GM19452 (cell line): ENCODE results near the gene STARD9.
A peak's percentile ranks its signal among the peaks of the same experiment; 100 is the strongest.
"Not testable (repeated sequence)": the region's sequence is repeated elsewhere in the genome, so short reads cannot be mapped to it uniquely, and the experiment has no call there.

Experiments
- ATAC-seq: cut with Tn5 transposase; IDR thresholded peaks from one replicate; pipeline ENCODE4 v1.9.1; 2021; ENCODE audit not compliant: unreplicated experiment

The STARD9 gene

GRCh38 chr15:42584031-42584765, 8.8 kb downstream of the STARD9 start:
- ATAC-seq, result no peak

DNA sequence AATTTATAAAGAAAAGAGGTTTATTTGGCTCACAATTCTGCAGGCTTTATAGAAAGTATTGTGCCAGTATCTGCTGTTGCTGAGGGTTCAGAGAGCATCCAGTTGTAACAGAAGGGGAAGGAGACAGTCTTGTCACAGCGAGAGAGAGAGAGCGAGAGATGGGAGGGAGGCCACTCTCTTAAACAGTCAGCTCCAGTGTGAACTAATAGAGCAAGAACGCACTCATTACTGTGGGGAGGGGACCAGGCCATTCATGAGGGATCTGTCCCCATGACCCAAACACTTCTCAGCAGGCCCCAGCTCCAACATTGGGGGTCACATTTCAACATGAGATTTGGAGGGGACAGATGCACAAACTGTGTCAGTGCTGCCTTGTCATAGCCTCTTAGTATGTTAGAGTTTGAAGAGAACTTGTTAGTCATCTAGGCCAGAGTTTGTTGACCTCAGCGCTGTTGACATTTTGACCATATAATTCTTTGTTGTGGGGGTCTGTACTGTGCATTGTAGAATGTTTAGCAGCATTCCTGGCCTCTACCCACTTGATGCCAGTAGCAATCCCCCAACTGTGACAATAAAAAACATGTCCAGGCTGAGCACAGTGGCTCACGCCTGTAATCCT, 15.3 kb downstream of the STARD9 start:
- no peak for ATAC-seq

GRCh38 chr15:42591238-42591934, 16.0 kb downstream of the STARD9 start:
- ATAC-seq, result no peak

- no peak for ATAC-seq
Measured at GRCh38 chr15:42592716-42593115, 17.3 kb downstream of the STARD9 start.

DNA sequence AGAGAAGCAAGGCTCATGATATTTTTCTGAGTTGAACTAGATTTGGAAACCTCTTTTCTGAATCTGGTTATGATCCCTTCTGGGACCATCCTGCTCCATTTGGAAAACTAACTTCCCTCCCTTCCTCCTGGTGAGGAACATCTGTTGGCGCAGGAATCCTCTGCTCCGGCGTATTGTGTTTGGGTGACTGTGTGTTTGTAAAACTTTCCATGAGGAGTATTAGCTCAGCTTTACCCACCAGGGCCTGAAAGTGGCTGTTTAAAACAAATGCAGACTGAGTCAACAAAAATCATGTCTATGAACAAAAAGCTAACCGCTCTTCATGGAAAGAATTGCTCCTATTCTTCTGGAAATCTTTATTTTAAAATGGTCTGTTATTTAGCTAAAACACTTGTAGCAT, 17.7 kb downstream of the STARD9 start:
- ATAC-seq, result no peak

- no peak for ATAC-seq
Measured at GRCh38 chr15:42594095-42594494, 18.7 kb downstream of the STARD9 start.

- ATAC-seq, result no peak
Measured at GRCh38 chr15:42595626-42596240, 20.3 kb downstream of the STARD9 start.

DNA sequence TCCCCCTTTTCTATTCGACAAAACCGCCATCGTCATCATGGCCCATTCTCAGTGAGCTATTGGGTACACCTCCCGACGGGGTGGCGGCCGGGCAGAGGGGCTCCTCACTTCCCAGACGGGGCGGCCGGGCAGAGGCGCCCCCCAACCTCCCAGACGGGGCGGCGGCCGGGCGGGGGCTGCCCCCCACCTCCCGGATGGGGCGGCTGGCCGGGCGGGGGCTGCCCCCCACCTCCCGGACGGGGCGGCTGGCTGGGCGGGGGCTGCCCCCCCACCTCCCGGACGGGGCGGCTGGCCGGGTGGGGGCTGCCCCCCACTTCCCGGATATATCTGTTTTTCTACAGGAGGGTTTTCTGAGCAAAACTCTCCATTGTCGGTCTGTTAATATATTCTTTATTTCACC, 25.9 kb downstream of the STARD9 start:
- not testable (repeated sequence) for ATAC-seq

DNA sequence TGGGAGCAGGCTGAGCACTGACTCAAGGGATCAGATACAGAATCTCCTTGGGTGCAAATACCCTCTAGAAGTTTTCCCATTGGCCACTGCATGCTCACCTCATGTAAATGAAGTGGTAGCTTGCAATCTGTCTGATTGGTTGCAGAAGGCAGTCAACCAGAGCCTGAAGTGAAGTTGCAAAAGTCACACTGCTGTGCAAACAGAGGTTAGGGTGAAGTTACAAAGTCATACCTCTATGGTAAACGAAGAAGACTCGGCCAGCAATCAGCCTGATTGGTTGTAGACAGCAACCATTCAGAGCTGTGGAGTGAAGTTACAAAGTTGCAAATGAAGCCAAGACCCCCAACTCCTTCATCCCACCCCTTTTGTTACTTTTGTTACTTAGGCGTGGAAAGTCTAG, 27.1 kb downstream of the STARD9 start:
- ATAC-seq, result no peak

- ATAC-seq, result no peak
Measured at GRCh38 chr15:42603978-42604377, 28.6 kb downstream of the STARD9 start.

GRCh38 chr15:42604894-42605744, 29.7 kb downstream of the STARD9 start:
- no peak for ATAC-seq

- no peak for ATAC-seq
Measured at GRCh38 chr15:42605796-42606195, 30.4 kb downstream of the STARD9 start.

- peak; percentile 60 for ATAC-seq
Measured at GRCh38 chr15:42608110-42608531, 32.7 kb downstream of the STARD9 start.

DNA sequence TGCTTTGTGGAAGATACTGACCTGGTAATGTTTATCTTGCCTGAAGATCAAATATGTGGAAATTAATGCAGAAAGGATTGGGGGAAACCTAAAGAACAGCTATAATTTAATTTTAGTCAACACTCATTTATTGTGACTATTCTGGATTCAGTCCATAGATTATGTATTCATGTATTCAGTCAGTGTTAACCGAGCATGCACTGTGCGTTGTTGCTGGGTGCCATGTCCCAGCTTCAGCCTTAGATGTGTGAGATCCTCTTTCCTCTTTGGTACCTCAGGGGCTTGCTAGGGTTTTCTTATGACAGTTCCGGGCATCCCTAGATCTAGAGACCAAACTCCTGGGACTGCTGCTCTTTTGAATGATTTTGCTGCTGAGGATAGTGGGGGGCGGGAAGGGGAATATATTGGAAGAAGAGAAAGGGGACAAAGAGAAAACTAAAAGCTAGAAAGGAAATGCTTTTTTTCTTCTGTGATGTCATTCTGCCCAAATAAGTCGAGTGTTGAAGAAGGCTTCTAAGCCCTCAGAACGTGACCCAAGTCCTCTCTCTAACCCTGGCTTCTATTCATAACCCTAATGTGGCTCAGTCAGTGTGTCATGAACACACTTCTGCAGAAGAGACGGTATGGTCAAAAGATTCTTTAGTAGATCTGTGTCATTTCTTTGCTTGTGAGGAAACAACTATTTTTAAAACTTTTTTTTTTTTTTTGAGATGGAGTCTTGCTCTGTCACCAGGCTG, 33.5 kb downstream of the STARD9 start:
- no peak for ATAC-seq

DNA sequence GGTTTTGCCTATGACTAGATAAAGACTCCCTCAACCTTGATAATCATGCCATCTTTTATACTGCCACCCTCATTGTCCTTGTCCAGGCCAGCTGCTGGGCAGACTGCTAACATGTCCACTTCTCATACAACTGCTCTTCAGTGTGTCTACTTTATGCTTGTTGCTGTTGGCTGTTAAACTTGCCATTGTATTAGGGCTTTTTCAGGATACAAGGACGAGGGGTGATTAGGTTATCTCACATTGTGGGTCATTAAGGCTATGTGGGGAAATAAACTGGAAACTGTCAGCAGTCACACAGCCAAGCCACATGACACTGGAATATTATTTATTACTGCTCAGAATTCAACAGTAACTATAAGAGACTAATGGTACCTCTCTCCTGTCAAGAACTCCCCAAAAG, 36.1 kb downstream of the STARD9 start:
- ATAC-seq, result no peak

- no peak for ATAC-seq
Measured at GRCh38 chr15:42612367-42612912, 37.0 kb downstream of the STARD9 start.

GRCh38 chr15:42616107-42616506, 40.7 kb downstream of the STARD9 start:
- no peak for ATAC-seq

- ATAC-seq, result no peak
Measured at GRCh38 chr15:42619656-42620371, 44.4 kb downstream of the STARD9 start.

DNA sequence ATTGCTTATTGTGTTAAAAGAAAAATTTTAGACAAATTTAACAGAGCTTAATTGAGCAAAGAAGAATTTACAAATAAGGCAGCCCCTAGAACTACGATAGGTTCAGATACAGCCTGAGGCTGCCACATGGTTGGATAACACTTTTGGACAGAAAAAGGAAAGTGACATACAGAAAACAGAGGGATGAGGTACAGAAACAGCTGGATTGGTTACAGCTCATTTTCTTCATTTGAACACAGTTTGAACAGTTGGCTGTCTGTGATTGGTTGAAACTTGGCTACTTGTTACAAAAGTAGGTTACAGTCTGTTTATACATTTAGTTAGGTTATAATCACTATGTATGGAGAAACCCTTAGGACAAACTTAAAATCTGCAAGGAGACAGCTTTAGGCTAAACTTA, 46.0 kb downstream of the STARD9 start:
- ATAC-seq, result no peak
